ENCODE results near the gene ACE.

- TF ChIP-seq CTCF (conservative IDR thresholded peaks at IDR 0.05; ENCODE audit: low read depth, low read length) (peak; percentile 52), EZH2phosphoT487 (IDR thresholded peaks at IDR 0.05; ENCODE audit: borderline replicate concordance, low read length) (no peak)
These were observed 29.9 kb upstream of the ACE start for GRCh38 chr17:63446753-63447470.

All from PC-3 (cell line).